Hematopoietic multipotent progenitor cell treated with erythropoietin and hydrocortisone succinate and interleukin-3 and kit ligand, for 8 days (in vitro differentiated cells): ENCODE data around the gene TDRD9.

Experiments used
- DNase-seq: peaks from one replicate; pipeline ENCODE4 v3.0.0-alpha.2; 2015

TDRD9 gene

GRCh38 chr14:104034976-104035699, 106.9 kb downstream of the TDRD9 start:
- no peak for DNase-seq

GRCh38 chr14:104036212-104036611, 108.0 kb downstream of the TDRD9 start:
- no peak for DNase-seq

- DNase-seq, result no peak
Observed at GRCh38 chr14:104037074-104037473, 108.8 kb downstream of the TDRD9 start.

- no peak for DNase-seq
Observed at GRCh38 chr14:104037903-104038302, 109.6 kb downstream of the TDRD9 start.

GRCh38 chr14:104039214-104039613, 111.0 kb downstream of the TDRD9 start:
- DNase-seq, result no peak

- DNase-seq, result no peak
Observed at GRCh38 chr14:104040539-104040938, 112.3 kb downstream of the TDRD9 start.

- no peak for DNase-seq
Observed at GRCh38 chr14:104041430-104042104, 113.3 kb downstream of the TDRD9 start.

GRCh38 chr14:104044016-104044415, 115.8 kb downstream of the TDRD9 start:
- no peak for DNase-seq

- DNase-seq, result no peak
Observed at GRCh38 chr14:104047761-104048160, 119.5 kb downstream of the TDRD9 start.

- DNase-seq, result no peak
Observed at GRCh38 chr14:104048758-104049507, 120.7 kb downstream of the TDRD9 start.

- no peak for DNase-seq
Observed at GRCh38 chr14:104049576-104050240, 121.5 kb downstream of the TDRD9 start.

- no peak for DNase-seq
Observed at GRCh38 chr14:104051092-104051813, 123.0 kb downstream of the TDRD9 start.

- DNase-seq, result no peak
Observed at GRCh38 chr14:104054222-104054905, 126.1 kb downstream of the TDRD9 start.

GRCh38 chr14:104062281-104062680, 134.0 kb downstream of the TDRD9 start:
- DNase-seq, result no peak

- no peak for DNase-seq
Observed at GRCh38 chr14:104064003-104064402, 135.7 kb downstream of the TDRD9 start.

GRCh38 chr14:104066279-104066678, 138.0 kb downstream of the TDRD9 start:
- no peak for DNase-seq

- no peak for DNase-seq
Observed at GRCh38 chr14:104066719-104067295, 138.6 kb downstream of the TDRD9 start.

GRCh38 chr14:104069541-104069940, 141.3 kb downstream of the TDRD9 start:
- no peak for DNase-seq

- DNase-seq, result no peak
Observed at GRCh38 chr14:104072586-104072985, 144.3 kb downstream of the TDRD9 start.

GRCh38 chr14:104073764-104074163, 145.5 kb downstream of the TDRD9 start:
- no peak for DNase-seq

- DNase-seq, result no peak
Observed at GRCh38 chr14:104075530-104076151, 147.4 kb downstream of the TDRD9 start.
